Ovary (tissue), 3 donors: Measurements from ENCODE around the gene RUFY3.
"Not testable (repeated sequence)": the region's sequence is repeated elsewhere in the genome, so short reads cannot be mapped to it uniquely, and the experiment has no call there.

Experiments
- EP300 ChIP-seq: sonication (generic); formaldehyde crosslinking; IDR thresholded peaks from one replicate; pipeline ENCODE4 v1.6.1; 2017; ENCODE audit warnings: antibody characterized with exemption
- POLR2A ChIP-seq: fragments of 450-650 bp; IDR thresholded peaks from one replicate; pipeline ENCODE4 v1.6.1; 2017; ENCODE audit warnings: antibody characterized with exemption, mild to moderate bottlenecking, moderate library complexity
- TF ChIP-seq, protein P1 (sequence below), 3 donors: fragments of 450-650 bp in 2 of 3; fragments of 200-600 bp in 1 of 3; IDR thresholded peaks; one replicate each; pipeline versions ENCODE4 v1.5.1 to v1.8.0; 2016 to 2022; ENCODE audit warnings: antibody characterized with exemption in 3 of 3, mild to moderate bottlenecking in 1 of 3
- donor health status: DM: no; HTN: no; CAD: no.

DNA sequence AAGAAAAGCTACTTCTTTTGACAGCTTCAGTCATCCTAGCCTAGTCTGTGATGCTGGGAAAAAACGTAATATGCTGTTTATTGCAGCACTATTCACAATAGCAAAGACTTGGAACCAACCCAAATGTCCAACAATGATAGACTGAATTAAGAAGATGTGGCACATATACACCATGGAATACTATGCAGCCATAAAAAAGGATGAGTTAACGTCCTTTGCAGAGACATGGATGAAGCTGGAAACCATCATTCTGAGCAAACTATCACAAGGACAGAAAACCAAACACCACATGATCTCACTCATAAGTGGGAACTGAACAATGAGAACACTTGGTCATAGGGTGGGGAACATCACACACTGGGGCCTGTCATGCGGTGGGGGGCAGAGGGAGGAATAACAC is 39.6 kb upstream of the RUFY3 start:
- not testable (repeated sequence) for TF ChIP-seq EP300, POLR2A
- TF ChIP-seq, protein P1, sequence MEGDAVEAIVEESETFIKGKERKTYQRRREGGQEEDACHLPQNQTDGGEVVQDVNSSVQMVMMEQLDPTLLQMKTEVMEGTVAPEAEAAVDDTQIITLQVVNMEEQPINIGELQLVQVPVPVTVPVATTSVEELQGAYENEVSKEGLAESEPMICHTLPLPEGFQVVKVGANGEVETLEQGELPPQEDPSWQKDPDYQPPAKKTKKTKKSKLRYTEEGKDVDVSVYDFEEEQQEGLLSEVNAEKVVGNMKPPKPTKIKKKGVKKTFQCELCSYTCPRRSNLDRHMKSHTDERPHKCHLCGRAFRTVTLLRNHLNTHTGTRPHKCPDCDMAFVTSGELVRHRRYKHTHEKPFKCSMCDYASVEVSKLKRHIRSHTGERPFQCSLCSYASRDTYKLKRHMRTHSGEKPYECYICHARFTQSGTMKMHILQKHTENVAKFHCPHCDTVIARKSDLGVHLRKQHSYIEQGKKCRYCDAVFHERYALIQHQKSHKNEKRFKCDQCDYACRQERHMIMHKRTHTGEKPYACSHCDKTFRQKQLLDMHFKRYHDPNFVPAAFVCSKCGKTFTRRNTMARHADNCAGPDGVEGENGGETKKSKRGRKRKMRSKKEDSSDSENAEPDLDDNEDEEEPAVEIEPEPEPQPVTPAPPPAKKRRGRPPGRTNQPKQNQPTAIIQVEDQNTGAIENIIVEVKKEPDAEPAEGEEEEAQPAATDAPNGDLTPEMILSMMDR (IDR thresholded peaks at IDR 0.05), result not testable (repeated sequence)
